ENCODE data around the gene NUP210L. TPM values are rescaled to one million over a fixed set of nuclear protein-coding genes. Genes with fewer than 3 reads are reported as not detected.

The NUP210L gene
- total RNA-seq, 1 donor from 2014 or later: 0.06 TPM

GRCh38 chr1:153967107-153967999, 187.5 kb downstream of the NUP210L start, which contains the start of gene CREB3L4:
CREB3L4 (plus strand) TSS chr1:153967902; CDS start chr1:153968526, 624 bp downstream.
- peak; percentile 92 for DNase-seq (ENCODE audit: low spot score)

- peak; percentile 36 for DNase-seq (ENCODE audit: low spot score)
Observed at GRCh38 chr1:153963850-153964331, 191.0 kb downstream of the NUP210L start.

GRCh38 chr1:153963030-153963849, 191.6 kb downstream of the NUP210L start, which contains the start of gene SLC39A1:
SLC39A1 (minus strand) TSS chr1:153963537; CDS start chr1:153962715, 822 bp downstream.
- DNase-seq (ENCODE audit: low spot score): peak; percentile 98

- DNase-seq (ENCODE audit: low spot score): peak; percentile 66
Observed at GRCh38 chr1:153962088-153963029, 192.5 kb downstream of the NUP210L start.

- DNase-seq (ENCODE audit: low spot score): no peak
Observed at GRCh38 chr1:153961421-153961820, 193.5 kb downstream of the NUP210L start.

- DNase-seq (ENCODE audit: low spot score): no peak
Observed at GRCh38 chr1:153960206-153960605, 194.7 kb downstream of the NUP210L start.

- no peak for DNase-seq (ENCODE audit: low spot score)
Observed at GRCh38 chr1:153959454-153959853, 195.4 kb downstream of the NUP210L start.

- no peak for DNase-seq (ENCODE audit: low spot score)
Observed at GRCh38 chr1:153958961-153959260, 196.0 kb downstream of the NUP210L start.

- DNase-seq (ENCODE audit: low spot score): peak; percentile 99
Observed at GRCh38 chr1:153958111-153958960, 196.5 kb downstream of the NUP210L start, which contains the start of gene CRTC2. CRTC2 (minus strand) TSS chr1:153958612; CDS start chr1:153958497, 115 bp downstream.

GRCh38 chr1:153957744-153958110, 197.1 kb downstream of the NUP210L start:
- DNase-seq (ENCODE audit: low spot score): no peak

- DNase-seq (ENCODE audit: low spot score): no peak
Observed at GRCh38 chr1:153956997-153957715, 197.7 kb downstream of the NUP210L start.

GRCh38 chr1:153954826-153955225, 200.0 kb downstream of the NUP210L start:
- no peak for DNase-seq (ENCODE audit: low spot score)

- no peak for DNase-seq (ENCODE audit: low spot score)
Observed at GRCh38 chr1:153953859-153954365, 201.0 kb downstream of the NUP210L start.

GRCh38 chr1:153951801-153952200, 203.1 kb downstream of the NUP210L start:
- no peak for DNase-seq (ENCODE audit: low spot score)

GRCh38 chr1:153951183-153951582, 203.7 kb downstream of the NUP210L start:
- no peak for DNase-seq (ENCODE audit: low spot score)

- DNase-seq (ENCODE audit: low spot score): peak; percentile 73
Observed at GRCh38 chr1:153946622-153947241, 208.1 kb downstream of the NUP210L start, which contains the start of gene DENND4B. DENND4B (minus strand) TSS chr1:153946718; CDS start chr1:153944374, 2,344 bp downstream.

GRCh38 chr1:153945795-153946621, 208.9 kb downstream of the NUP210L start:
- peak; percentile 82 for DNase-seq (ENCODE audit: low spot score)
